Fibroblast of lung (primary cell): ENCODE data around the gene HTRA2. TPM values are rescaled to one million over a fixed set of nuclear protein-coding genes. Genes with fewer than 3 reads are reported as not detected.
A peak's percentile ranks its signal among the peaks of the same experiment; 100 is the strongest.

Experiments
- DNase-seq, 2 donors: peaks; one replicate each; pipeline versions ENCODE4 v3.0.0 to v3.0.0-alpha.2; 2010; ENCODE audit warnings: low read depth in 2 of 2
- H2AFZ ChIP-seq: 2 replicates; pipeline ENCODE4 v1.5.1; 2012; ENCODE audit warnings: low read length, control low read depth, inconsistent platforms
- H3K27ac ChIP-seq: 2 replicates; pipeline ENCODE4 v1.5.1; 2011; ENCODE audit warnings: low read length, control low read depth; ENCODE audit not compliant: insufficient read depth
- H3K27me3 ChIP-seq: 2 replicates; pipeline ENCODE4 v1.5.1; 2011; ENCODE audit warnings: mild to moderate bottlenecking, low read length; ENCODE audit not compliant: control insufficient read depth, insufficient read depth
- H3K36me3 ChIP-seq: 2 replicates; pipeline ENCODE4 v1.5.1; 2011; ENCODE audit warnings: low read length; ENCODE audit not compliant: control insufficient read depth, insufficient read depth
- H3K4me1 ChIP-seq: 2 replicates; pipeline ENCODE4 v1.5.1; 2011; ENCODE audit warnings: low read length; ENCODE audit not compliant: control insufficient read depth, insufficient read depth; ENCODE audit errors: extremely low read depth
- H3K4me2 ChIP-seq: 2 replicates; pipeline ENCODE4 v1.5.1; 2011; ENCODE audit warnings: low read length, control low read depth; ENCODE audit not compliant: insufficient read depth; ENCODE audit errors: extremely low read depth
- H3K4me3 ChIP-seq, 4 experiments: fragments of 200-600 bp in 1 of 4; sonication (generic) in 1 of 4; replicated peaks in 1 of 4; 2 replicates each; pipeline ENCODE4 v1.5.1; 2011 to 2016; ENCODE audit warnings: low read length in 4 of 4, low read depth in 3 of 4, mild to moderate bottlenecking in 3 of 4, control low read depth in 2 of 4, inconsistent platforms in 1 of 4, mixed read lengths in 1 of 4; ENCODE audit not compliant: insufficient read depth in 1 of 4; ENCODE audit errors: control extremely low read depth in 1 of 4
- H3K79me2 ChIP-seq: 2 replicates; pipeline ENCODE4 v1.5.1; 2012; ENCODE audit warnings: mild to moderate bottlenecking, low read length, inconsistent platforms; ENCODE audit not compliant: control insufficient read depth, insufficient read depth
- H3K9ac ChIP-seq: 2 replicates; pipeline ENCODE4 v1.5.1; 2011; ENCODE audit warnings: mild to moderate bottlenecking, low read length, control low read depth; ENCODE audit not compliant: insufficient read depth
- H3K9me3 ChIP-seq: 2 replicates; pipeline ENCODE4 v1.5.1; 2012; ENCODE audit warnings: low read depth, low read length; ENCODE audit not compliant: control insufficient read depth, insufficient read depth
- H4K20me1 ChIP-seq: 2 replicates; pipeline ENCODE4 v1.5.1; 2011; ENCODE audit warnings: low read length; ENCODE audit not compliant: control insufficient read depth, insufficient read depth; ENCODE audit errors: extremely low read depth
- EZH2 ChIP-seq: IDR thresholded peaks from 2 replicates; pipeline ENCODE4 v1.5.1; 2012; ENCODE audit warnings: low read length, control low read depth, mild to moderate bottlenecking; ENCODE audit errors: missing control alignments
- polyA plus RNA-seq, 2 donors: library from polyadenylated mRNA; depleted of rRNA in 1 of 2; stranded (reverse) in 1 of 2; unstranded in 1 of 2; fragments of >200 nt; gene quantifications; 2 replicates each; pipeline ENCODE4 v1.2.1, GENCODE V29; 2011 to 2012; ENCODE audit warnings: missing spikeins in 1 of 2
- total RNA-seq: library from RNA; depleted of rRNA; stranded (reverse); fragments of >200 nt; gene quantifications from 2 replicates; pipeline ENCODE4 v1.2.1, GENCODE V29; 2014
- TF ChIP-seq, protein P1 (sequence below), 2 donors: IDR thresholded peaks in 1 of 2; conservative IDR thresholded peaks in 1 of 2; 1 replicate in 1 of 2; 2 replicates in 1 of 2; pipeline ENCODE4 v1.5.1; 2011 to 2012; ENCODE audit warnings: low read length in 2 of 2, control low read depth in 1 of 2, inconsistent platforms in 1 of 2, low read depth in 1 of 2, mild to moderate bottlenecking in 1 of 2

Gene HTRA2
- total and polyA plus RNA-seq, 2 donors (not counting 1 experiment from before 2014, with no cell fraction given) = 18.8 to 45.7 TPM

DNA sequence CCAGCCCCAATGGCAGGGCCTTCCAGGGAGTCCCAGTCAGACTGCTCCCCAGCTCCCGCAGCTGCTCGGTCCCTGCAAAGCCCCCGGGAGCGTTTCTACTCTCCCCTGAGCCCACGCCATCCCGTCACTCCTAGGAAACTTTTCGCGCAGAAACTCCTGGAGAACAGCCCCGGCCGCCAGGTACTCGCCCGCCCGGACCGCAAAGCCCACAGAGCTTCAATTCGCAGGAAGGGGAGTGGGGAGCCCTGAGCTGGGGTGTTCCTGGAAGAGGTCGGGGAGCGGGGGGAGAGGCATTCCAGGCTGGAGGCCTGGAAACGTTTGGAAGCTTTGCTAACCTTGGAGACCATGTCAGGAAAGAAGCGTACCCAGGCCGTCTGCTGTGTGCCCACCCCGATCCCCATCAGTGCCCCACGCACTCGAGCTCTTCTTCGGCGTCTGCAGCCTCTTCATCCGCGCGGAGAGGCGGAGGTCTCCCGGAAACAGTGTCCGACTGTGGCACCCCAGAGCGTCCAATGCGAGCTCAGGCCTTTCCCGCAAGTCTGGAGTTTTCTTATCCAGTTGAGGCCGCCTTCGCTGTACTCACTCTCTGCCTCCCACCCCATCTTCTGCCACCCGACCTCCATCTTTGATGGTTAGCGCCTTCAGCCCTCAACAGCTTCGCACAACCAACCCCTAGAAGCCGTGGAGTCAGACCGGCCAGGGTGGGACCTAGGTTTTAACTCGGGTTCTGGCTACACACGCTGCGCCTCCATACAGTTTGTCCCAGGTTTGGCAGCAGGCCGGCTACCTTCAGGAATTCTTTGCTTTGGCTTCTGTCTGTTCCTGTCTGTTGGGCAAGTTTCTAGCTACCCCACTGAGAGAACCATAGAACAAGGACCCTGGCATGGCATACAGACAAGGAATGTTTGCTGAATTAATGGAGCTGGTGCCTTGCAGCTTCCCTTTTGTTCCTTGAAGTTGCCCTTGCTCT is 25.9 kb upstream of the HTRA2 start:
- H3K4me3 ChIP-seq = peak overlapping the region; percentile 9 to 69 (median 48)
- H3K36me3 ChIP-seq = peaks cover 4% of the 10 kb centered on the region
- H4K20me1 ChIP-seq = no peaks in the 10 kb centered on the region
- DNase-seq = no peak
- H3K27ac ChIP-seq = peak overlapping the region; percentile 75
- H2AFZ ChIP-seq = peak overlapping the region; percentile 28
- no peaks in the 10 kb centered on the region for H3K27me3 ChIP-seq
- peak overlapping the region; percentile 90 for H3K4me2 ChIP-seq
- no peaks in the 10 kb centered on the region for H3K9me3 ChIP-seq
- no peak for TF ChIP-seq EZH2
- TF ChIP-seq, protein P1, sequence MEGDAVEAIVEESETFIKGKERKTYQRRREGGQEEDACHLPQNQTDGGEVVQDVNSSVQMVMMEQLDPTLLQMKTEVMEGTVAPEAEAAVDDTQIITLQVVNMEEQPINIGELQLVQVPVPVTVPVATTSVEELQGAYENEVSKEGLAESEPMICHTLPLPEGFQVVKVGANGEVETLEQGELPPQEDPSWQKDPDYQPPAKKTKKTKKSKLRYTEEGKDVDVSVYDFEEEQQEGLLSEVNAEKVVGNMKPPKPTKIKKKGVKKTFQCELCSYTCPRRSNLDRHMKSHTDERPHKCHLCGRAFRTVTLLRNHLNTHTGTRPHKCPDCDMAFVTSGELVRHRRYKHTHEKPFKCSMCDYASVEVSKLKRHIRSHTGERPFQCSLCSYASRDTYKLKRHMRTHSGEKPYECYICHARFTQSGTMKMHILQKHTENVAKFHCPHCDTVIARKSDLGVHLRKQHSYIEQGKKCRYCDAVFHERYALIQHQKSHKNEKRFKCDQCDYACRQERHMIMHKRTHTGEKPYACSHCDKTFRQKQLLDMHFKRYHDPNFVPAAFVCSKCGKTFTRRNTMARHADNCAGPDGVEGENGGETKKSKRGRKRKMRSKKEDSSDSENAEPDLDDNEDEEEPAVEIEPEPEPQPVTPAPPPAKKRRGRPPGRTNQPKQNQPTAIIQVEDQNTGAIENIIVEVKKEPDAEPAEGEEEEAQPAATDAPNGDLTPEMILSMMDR (conservative IDR thresholded peaks at IDR 0.05 in 1 of 2, IDR thresholded peaks at IDR 0.05 in 1 of 2; ENCODE audit: low read depth in 1 of 2, low read length in 2 of 2) = no peak
- peaks cover 13% of the 10 kb centered on the region for H3K4me1 ChIP-seq
- H3K9ac ChIP-seq = peak overlapping the region; percentile 48
- peaks cover 15% of the 10 kb centered on the region for H3K79me2 ChIP-seq

DNA sequence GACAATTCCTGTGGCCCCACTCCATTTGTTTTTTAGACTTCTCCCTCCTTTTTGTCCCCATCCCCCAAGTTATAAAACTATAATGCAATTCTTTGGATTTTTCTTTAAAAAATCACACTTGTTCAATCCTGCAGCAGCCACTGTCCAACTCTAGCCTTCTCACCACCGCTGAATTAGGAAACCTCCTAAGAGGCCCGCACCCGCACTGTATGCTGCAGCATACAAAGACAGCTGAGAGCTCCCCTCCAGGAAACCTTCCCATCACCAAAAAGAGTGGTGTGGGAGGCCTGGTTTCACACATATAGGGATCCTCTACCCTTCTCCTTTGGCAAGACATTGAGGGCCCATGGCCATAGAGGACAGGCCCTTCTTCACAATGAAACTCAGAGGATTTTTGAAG is 25.1 kb upstream of the HTRA2 start:
- no peak for TF ChIP-seq EZH2
- TF ChIP-seq, protein P1 (conservative IDR thresholded peaks at IDR 0.05 in 1 of 2, IDR thresholded peaks at IDR 0.05 in 1 of 2; ENCODE audit: low read depth in 1 of 2, low read length in 2 of 2) = no peak
- Histone ChIP-seq H3K4me1 (peaks cover 10% of the 10 kb centered on the region), H2AFZ (no peak overlapping the region), H3K4me3 (peak overlapping the region in 1 of 4 experiments; percentile 45), H3K79me2 (peaks cover 15% of the 10 kb centered on the region), H3K9me3 (no peaks in the 10 kb centered on the region), H3K9ac (no peak overlapping the region), H4K20me1 (no peaks in the 10 kb centered on the region), H3K4me2 (no peak overlapping the region), H3K36me3 (peaks cover 4% of the 10 kb centered on the region), H3K27ac (no peak overlapping the region), H3K27me3 (no peaks in the 10 kb centered on the region)
- no peak for DNase-seq

DNA sequence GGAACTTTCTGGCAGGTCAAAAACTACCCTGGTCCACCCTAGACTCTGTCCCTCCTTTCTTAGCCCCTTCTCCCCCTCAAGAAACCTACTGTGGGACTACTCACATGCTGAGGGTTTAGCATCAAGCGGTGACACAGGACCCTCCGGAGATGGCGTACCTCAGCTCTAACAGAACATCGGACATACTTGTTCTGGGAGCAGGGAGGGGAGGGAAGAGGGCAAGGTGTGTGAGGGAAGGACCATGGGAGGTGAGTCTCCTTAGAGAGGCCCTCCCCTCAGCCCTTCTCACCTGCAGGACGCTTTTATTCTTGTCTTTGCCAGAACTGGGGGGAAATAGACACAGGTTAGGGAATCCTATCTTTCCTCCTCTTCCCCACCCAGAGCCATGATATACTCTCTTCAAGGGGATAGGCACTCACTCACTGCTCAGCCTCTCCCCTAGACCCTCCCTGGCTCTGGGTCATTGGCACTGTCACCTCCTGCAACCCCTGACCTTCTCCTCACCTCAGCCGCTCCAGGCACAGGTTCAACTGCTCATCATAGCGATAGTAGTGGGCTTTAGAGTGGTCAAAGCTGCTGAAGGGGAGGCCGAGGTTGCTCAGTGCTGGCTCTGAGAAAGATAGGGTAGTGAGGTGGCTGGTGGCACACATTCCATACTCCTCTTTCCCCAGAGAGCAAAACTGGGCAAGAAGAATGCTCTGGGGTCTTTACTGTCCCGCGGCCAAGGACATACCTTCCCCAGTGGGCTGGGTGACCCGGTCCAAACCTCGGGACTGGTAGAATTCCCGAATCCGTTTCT is 24.1 kb upstream of the HTRA2 start:
- Histone ChIP-seq H3K79me2 (peaks cover 15% of the 10 kb centered on the region), H3K9ac (no peak overlapping the region), H3K27me3 (peaks cover 3% of the 10 kb centered on the region), H3K4me3 (peak overlapping the region in 2 of 4 experiments; percentile 19 to 47), H3K36me3 (peaks cover 4% of the 10 kb centered on the region), H4K20me1 (no peaks in the 10 kb centered on the region), H2AFZ (no peak overlapping the region), H3K4me1 (peaks cover 10% of the 10 kb centered on the region), H3K4me2 (peak overlapping the region; percentile 44), H3K27ac (no peak overlapping the region), H3K9me3 (no peaks in the 10 kb centered on the region)
- TF ChIP-seq, protein P1 (conservative IDR thresholded peaks at IDR 0.05 in 1 of 2, IDR thresholded peaks at IDR 0.05 in 1 of 2; ENCODE audit: low read depth in 1 of 2, low read length in 2 of 2) = no peak
- no peak for TF ChIP-seq EZH2
- DNase-seq = no peak
